H1 (cell line): Measurements from ENCODE around the gene PCDHA5. TPM values are rescaled to one million over a fixed set of nuclear protein-coding genes. Genes with fewer than 3 reads are reported as not detected.
A peak's percentile ranks its signal among the peaks of the same experiment; 100 is the strongest.

Experiments
- CTCF ChIA-PET: fragments of 300-600 bp; sonication (Branson Sonifier 250); formaldehyde crosslinking; loops from one replicate; lab custom pipeline; 2021; ENCODE audit not compliant: partially characterized antibody; lab: Charles Lee
- POLR2A ChIA-PET: fragments of 300-600 bp; sonication (Branson Sonifier 250); formaldehyde crosslinking; loops from one replicate; lab custom pipeline; 2021; ENCODE audit warnings: inconsistent platforms; ENCODE audit not compliant: partially characterized antibody; lab: Charles Lee
- DNase-seq, 2 experiments: peaks; one replicate each; pipeline versions ENCODE4 v3.0.0 to v3.0.0-alpha.2; 2010 to 2022; ENCODE audit warnings: low spot score in 2 of 2, low read depth in 1 of 2, mixed read lengths in 1 of 2
- FAIRE-seq: peaks from 2 replicates; lab custom pipeline; 2011; peaks lifted over from hg19 to GRCh38; lab: Jason Lieb, UNC
- H2AFZ ChIP-seq: 2 replicates; pipeline ENCODE4 v1.8.1; 2012; ENCODE audit warnings: low read length, inconsistent platforms
- H2AK5ac ChIP-seq: 2 replicates; pipeline ENCODE4 v1.6.1; 2013; ENCODE audit warnings: low read depth, low read length
- H2BK120ac ChIP-seq: replicated peaks from 2 replicates; pipeline ENCODE3; 2013; ENCODE audit warnings: low read depth, low read length, inconsistent platforms
- H2BK12ac ChIP-seq: 2 replicates; pipeline ENCODE4 v1.6.1; 2013; ENCODE audit warnings: low read depth, low read length
- H2BK15ac ChIP-seq: 2 replicates; pipeline ENCODE4 v1.6.1; 2013; ENCODE audit warnings: low read length
- H2BK20ac ChIP-seq: 2 replicates; pipeline ENCODE4 v1.6.1; 2013; ENCODE audit warnings: low read length
- H2BK5ac ChIP-seq: 2 replicates; pipeline ENCODE4 v1.6.1; 2013; ENCODE audit warnings: low read depth, low read length
- H3K14ac ChIP-seq: 2 replicates; pipeline ENCODE4 v1.6.1; 2013; ENCODE audit warnings: inconsistent platforms; ENCODE audit not compliant: insufficient read length
- H3K18ac ChIP-seq: 2 replicates; pipeline ENCODE4 v1.6.1; 2013; ENCODE audit warnings: low read length; ENCODE audit errors: extremely low read depth
- H3K23ac ChIP-seq: 2 replicates; pipeline ENCODE4 v1.6.1; 2013; ENCODE audit warnings: inconsistent platforms; ENCODE audit not compliant: insufficient read length
- H3K23me2 ChIP-seq: 2 replicates; pipeline ENCODE4 v1.6.1; 2013; ENCODE audit warnings: low read depth, low read length
- H3K27ac ChIP-seq: 2 replicates; pipeline ENCODE4 v1.6.1; 2011; ENCODE audit warnings: low read depth, low read length, inconsistent platforms
- H3K27me3 ChIP-seq, 4 experiments: replicated peaks in 1 of 4; 1 replicate in 1 of 4; 2 replicates in 3 of 4; pipeline versions ENCODE4 v1.6.1 to v1.8.1; 2011 to 2013; ENCODE audit warnings: low read length in 3 of 4, mild to moderate bottlenecking in 3 of 4, inconsistent platforms in 2 of 4, mixed read lengths in 2 of 4, moderate library complexity in 1 of 4; ENCODE audit not compliant: control insufficient read depth in 3 of 4, insufficient read depth in 3 of 4; ENCODE audit errors: extremely low read depth in 1 of 4
- H3K36me3 ChIP-seq, 4 experiments: 2 replicates each; pipeline versions ENCODE4 v1.6.1 to v1.8.1; 2011 to 2013; ENCODE audit warnings: mild to moderate bottlenecking in 4 of 4, low read length in 3 of 4, moderate library complexity in 2 of 4, control low read depth in 1 of 4, inconsistent platforms in 1 of 4; ENCODE audit not compliant: insufficient read depth in 4 of 4, control insufficient read depth in 2 of 4
- H3K4ac ChIP-seq: replicated peaks from 2 replicates; pipeline ENCODE3; 2013; ENCODE audit warnings: low read length, low read depth, mixed read lengths, inconsistent platforms; ENCODE audit not compliant: insufficient read length
- H3K4me1 ChIP-seq, 4 experiments: replicated peaks in 1 of 4; 1 replicate in 1 of 4; 2 replicates in 3 of 4; pipeline versions ENCODE4 v1.6.1 to v1.8.1; 2011 to 2013; ENCODE audit warnings: low read length in 3 of 4, inconsistent platforms in 2 of 4, mixed read lengths in 1 of 4; ENCODE audit not compliant: insufficient read depth in 4 of 4, control insufficient read depth in 3 of 4
- H3K4me2 ChIP-seq, 2 experiments: 2 replicates each; pipeline versions ENCODE4 v1.6.1 to v1.8.1; 2011 to 2013; ENCODE audit warnings: low read depth in 2 of 2, low read length in 2 of 2, control low read depth in 1 of 2, inconsistent platforms in 1 of 2, mild to moderate bottlenecking in 1 of 2; ENCODE audit not compliant: insufficient read depth in 1 of 2
- H3K4me3 ChIP-seq, 4 experiments: fragments of 200-600, 300-600 bp in 1 of 4; sonication (generic), shearing (Covaris generic), sonication (Bioruptor Twin) in 1 of 4; 2 replicates each; pipeline versions ENCODE4 v1.5.1 to v1.8.1; 2011 to 2016; ENCODE audit warnings: low read length in 4 of 4, low read depth in 3 of 4, control low read depth in 2 of 4, inconsistent platforms in 2 of 4, mild to moderate bottlenecking in 2 of 4, mixed read lengths in 1 of 4, moderate library complexity in 1 of 4; ENCODE audit not compliant: insufficient read depth in 2 of 4; ENCODE audit errors: extremely low read depth in 1 of 4
- H3K56ac ChIP-seq: replicated peaks from 2 replicates; pipeline ENCODE3; 2013; ENCODE audit warnings: low read depth, mild to moderate bottlenecking, mixed read lengths, low read length, inconsistent platforms; ENCODE audit not compliant: insufficient read length
- H3K79me1 ChIP-seq: 2 replicates; pipeline ENCODE4 v1.6.1; 2013; ENCODE audit warnings: low read depth, low read length, control low read depth
- H3K79me2 ChIP-seq, 2 experiments: 2 replicates each; pipeline versions ENCODE4 v1.6.1 to v1.8.1; 2012 to 2013; ENCODE audit warnings: low read length in 2 of 2, mild to moderate bottlenecking in 2 of 2, inconsistent platforms in 1 of 2; ENCODE audit not compliant: insufficient read depth in 2 of 2, control insufficient read depth in 1 of 2
- H3K9ac ChIP-seq, 4 experiments: replicated peaks in 1 of 4; 1 replicate in 1 of 4; 2 replicates in 3 of 4; pipeline versions ENCODE4 v1.6.1 to v1.8.1; 2011 to 2013; ENCODE audit warnings: low read depth in 3 of 4, low read length in 3 of 4, control low read depth in 2 of 4, mild to moderate bottlenecking in 2 of 4, moderate library complexity in 2 of 4, inconsistent platforms in 1 of 4; ENCODE audit errors: extremely low read depth in 1 of 4
- H3K9me3 ChIP-seq, 2 experiments: 2 replicates each; pipeline versions ENCODE4 v1.6.1 to v1.8.1; 2012 to 2013; ENCODE audit warnings: mild to moderate bottlenecking in 2 of 2, moderate library complexity in 2 of 2, control low read depth in 1 of 2, inconsistent platforms in 1 of 2, low read depth in 1 of 2, low read length in 1 of 2, mixed read lengths in 1 of 2; ENCODE audit not compliant: insufficient read depth in 2 of 2
- H4K20me1 ChIP-seq, 2 experiments: replicated peaks in 1 of 2; 2 replicates each; pipeline versions ENCODE3 to v1.8.1; 2011 to 2013; ENCODE audit warnings: inconsistent platforms in 2 of 2, low read length in 2 of 2, mild to moderate bottlenecking in 1 of 2; ENCODE audit not compliant: insufficient read depth in 2 of 2, control insufficient read depth in 1 of 2
- H4K5ac ChIP-seq: 2 replicates; pipeline ENCODE4 v1.6.1; 2013; ENCODE audit warnings: low read length, low read depth, mixed read lengths, inconsistent platforms; ENCODE audit not compliant: insufficient read length
- H4K8ac ChIP-seq: 2 replicates; pipeline ENCODE4 v1.8.0; 2013; ENCODE audit warnings: mild to moderate bottlenecking, moderate library complexity, low read length, inconsistent platforms; ENCODE audit not compliant: insufficient read depth; ENCODE audit errors: extremely low read depth
- H4K91ac ChIP-seq: replicated peaks from 2 replicates; pipeline ENCODE3; 2013; ENCODE audit warnings: low read length, mixed read lengths, inconsistent platforms; ENCODE audit not compliant: insufficient read length
- GABPA ChIP-seq: IDR thresholded peaks from 2 replicates; pipeline ENCODE4 v1.6.1; 2011; ENCODE audit warnings: mild to moderate bottlenecking, low read length, moderate library complexity, borderline replicate concordance; ENCODE audit not compliant: insufficient read depth
- KDM5A ChIP-seq: fragments of 200-600 bp; IDR thresholded peaks from 2 replicates; pipeline ENCODE4 v1.7.1; 2012; ENCODE audit warnings: mild to moderate bottlenecking, low read length, inconsistent platforms, mixed read lengths
- POU5F1 ChIP-seq: IDR thresholded peaks from 2 replicates; pipeline ENCODE4 v1.6.1; 2011; ENCODE audit warnings: low read depth, mild to moderate bottlenecking, low read length, moderate library complexity
- SRF ChIP-seq: IDR thresholded peaks from 2 replicates; pipeline ENCODE4 v1.6.1; 2011; ENCODE audit warnings: mild to moderate bottlenecking, low read depth, low read length, moderate library complexity
- WGBS, 2 experiments: shearing (Covaris generic) in 1 of 2; methylation state at CpG; one replicate each; pipeline versions ENCODE4 v1.1.6 to v1.1.7; 2013 to 2015; ENCODE audit warnings: low lambda C conversion rate in 2 of 2, mixed read lengths in 2 of 2, inconsistent platforms in 1 of 2, low coverage in 1 of 2, missing lambda C conversion rate in 1 of 2; ENCODE audit not compliant: insufficient replicate concordance in 2 of 2, insufficient coverage in 1 of 2, insufficient read length in 1 of 2; ENCODE audit errors: extremely low coverage in 1 of 2, missing lambda C conversion rate in 1 of 2; 5-methylcytosine and 5-hydroxymethylcytosine counted together
- polyA plus RNA-seq, 7 experiments: library from polyadenylated mRNA; depleted of rRNA in 3 of 7; stranded (reverse) in 5 of 7; unstranded in 2 of 7; fragments of >200 nt in 5 of 7; fragments of 200-250 nt in 2 of 7; gene quantifications; 1 replicate in 5 of 7; 2 replicates in 1 of 7; 4 replicates in 1 of 7; pipeline versions ENCODE4 v1.2.1 to v1.2.3, GENCODE V29; 2011 to 2013; ENCODE audit warnings: missing spikeins in 2 of 7, mixed read lengths in 2 of 7
- total RNA-seq: library from RNA; stranded (reverse); fragmentation: NEBNext Ultra II Directional; extraction: Animal tissue kit (Norgen Biotek cat#: 25700); gene quantifications from 2 replicates; pipeline ENCODE4 v1.2.1, GENCODE V29; 2021

PCDHA5 gene
- total and polyA plus RNA-seq, 2 of the 8 experiments (the other 6 are each of a cell fraction or from before 2014, with no cell fraction given): 0.33 to 0.76 TPM

DNA sequence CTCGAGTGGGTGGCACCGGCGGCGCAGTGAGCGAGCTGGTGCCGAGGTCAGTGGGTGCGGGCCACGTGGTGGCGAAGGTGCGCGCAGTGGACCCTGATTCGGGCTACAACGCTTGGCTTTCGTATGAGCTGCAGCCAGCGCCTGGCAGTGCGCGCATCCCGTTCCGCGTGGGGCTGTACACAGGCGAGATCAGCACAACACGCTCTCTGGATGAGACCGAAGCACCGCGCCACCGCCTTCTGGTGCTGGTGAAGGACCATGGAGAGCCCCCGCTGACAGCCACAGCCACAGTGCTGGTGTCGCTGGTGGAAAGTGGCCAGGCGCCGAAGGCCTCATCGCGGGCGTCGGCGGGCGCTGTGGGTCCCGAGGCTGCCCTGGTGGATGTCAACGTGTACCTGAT is 2.1 kb downstream of the PCDHA5 start:
- Histone ChIP-seq H3K23ac (no peak overlapping the region), H2AFZ (no peak overlapping the region)

More for the DNA sequence above, 2.1 kb downstream of the PCDHA5 start:
- no peak overlapping the region for H3K18ac ChIP-seq
- no peak overlapping the region for H2BK20ac ChIP-seq
- no peak overlapping the region for H3K4me2 ChIP-seq
- H3K4ac ChIP-seq: no peak overlapping the region
- no peaks in the 10 kb centered on the region for H3K79me1 ChIP-seq
- FAIRE-seq (no peak), DNase-seq (no peak)
- H3K36me3 ChIP-seq: peaks cover 0 to 3% (median 0%) of the 10 kb centered on the region in 4 experiments; a peak in 1 of 8 replicates
- WGBS, 2 experiments: 98% methylated on average over 38 of the region's 38 CpGs; no CpG with 5 or more reads in 1 of the 2 experiments
- no peak overlapping the region for H2BK5ac ChIP-seq
- H2AK5ac ChIP-seq: no peak overlapping the region
- TF ChIP-seq SRF: no peak
- no peak for TF ChIP-seq GABPA
- no peak for TF ChIP-seq POU5F1
- TF ChIP-seq KDM5A: no peak
- H3K14ac ChIP-seq: no peak overlapping the region
- no peak overlapping the region for H3K56ac ChIP-seq
- H3K4me3 ChIP-seq: no peak overlapping the region
- no peaks in the 10 kb centered on the region for H3K27me3 ChIP-seq
- H3K9ac ChIP-seq: no peak overlapping the region
- H2BK12ac ChIP-seq: no peak overlapping the region
- CTCF ChIA-PET: interaction anchor here (0.6 to 5.5 kb wide), 5 partner anchors 11 to 46 kb away, joined by 3 to 49 read pairs (median 4); partner anchors contain the start of genes PCDHA4, PCDHA7 and PCDHA8
- no peaks in the 10 kb centered on the region for H3K4me1 ChIP-seq
- H2BK120ac ChIP-seq: no peak overlapping the region
- no peak overlapping the region for H3K27ac ChIP-seq
- H3K23me2 ChIP-seq: no peaks in the 10 kb centered on the region
- H4K5ac ChIP-seq: no peak overlapping the region
- POLR2A ChIA-PET: no interaction called here
- peaks cover 0 to 11% of the 10 kb centered on the region in 2 experiments; a peak in 1 of 4 replicates for H3K9me3 ChIP-seq
- H3K79me2 ChIP-seq: no peaks in the 10 kb centered on the region
- H4K20me1 ChIP-seq: peaks cover 0 to 3% of the 10 kb centered on the region in 2 experiments
- no peak overlapping the region for H2BK15ac ChIP-seq
- no peak overlapping the region for H4K91ac ChIP-seq
- peak overlapping the region; percentile 85; the same call in 1 of the 2 replicates for H4K8ac ChIP-seq
